Measurements from ENCODE around the gene C11orf16. TPM values are rescaled to one million over a fixed set of nuclear protein-coding genes. Genes with fewer than 3 reads are reported as not detected.

C11orf16 gene
- total and polyA plus RNA-seq, 2 experiments from 2014 or later, result not detected

DNA sequence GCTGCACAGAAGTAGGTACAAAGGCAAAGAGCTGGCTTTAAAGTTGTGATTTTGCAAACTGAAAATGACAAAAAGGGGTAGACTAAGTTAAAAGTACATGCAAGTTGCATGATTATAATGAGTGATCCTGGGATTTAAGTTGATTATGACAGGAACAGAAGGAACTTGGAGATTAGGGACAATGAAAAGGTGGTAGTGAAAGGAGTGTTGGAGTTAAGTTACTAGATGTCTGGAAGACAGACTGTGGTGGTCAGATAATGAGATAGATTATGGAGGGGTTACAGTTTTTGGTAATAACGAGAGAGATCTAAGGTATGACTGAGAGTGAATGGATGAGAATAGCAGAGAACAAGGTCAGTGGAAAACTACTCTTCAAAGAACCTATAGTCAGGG lies 39.2 kb upstream of the C11orf16 start:
- Histone ChIP-seq H3K27me3 (no peaks in the 10 kb centered on the region), H3K36me3 (replicated peaks; ENCODE audit: insufficient read depth, low read depth) (no peaks in the 10 kb centered on the region), H4K20me1 (ENCODE audit: insufficient read depth, poor library complexity, severe bottlenecking) (no peaks in the 10 kb centered on the region), H2AFZ (no peak overlapping the region), H3K27ac (no peak overlapping the region), H3K4me3 (no peak overlapping the region), H3K79me2 (no peaks in the 10 kb centered on the region), H3K4me2 (no peak overlapping the region), H3K9me3 (ENCODE audit: low read depth) (no peaks in the 10 kb centered on the region), H3K4me1 (ENCODE audit: insufficient read depth) (no peaks in the 10 kb centered on the region), H3K9me2 (replicated peaks; ENCODE audit: insufficient read depth) (no peaks in the 10 kb centered on the region)
- no peak for DNase-seq (ENCODE audit: low spot score)
- TF ChIP-seq EZH2phosphoT487 (IDR thresholded peaks at IDR 0.05; ENCODE audit: low read depth, severe bottlenecking, unreplicated experiment) (no peak), EZH2 (IDR thresholded peaks at IDR 0.05; ENCODE audit: borderline replicate concordance) (no peak)
- TF ChIP-seq, protein P1, sequence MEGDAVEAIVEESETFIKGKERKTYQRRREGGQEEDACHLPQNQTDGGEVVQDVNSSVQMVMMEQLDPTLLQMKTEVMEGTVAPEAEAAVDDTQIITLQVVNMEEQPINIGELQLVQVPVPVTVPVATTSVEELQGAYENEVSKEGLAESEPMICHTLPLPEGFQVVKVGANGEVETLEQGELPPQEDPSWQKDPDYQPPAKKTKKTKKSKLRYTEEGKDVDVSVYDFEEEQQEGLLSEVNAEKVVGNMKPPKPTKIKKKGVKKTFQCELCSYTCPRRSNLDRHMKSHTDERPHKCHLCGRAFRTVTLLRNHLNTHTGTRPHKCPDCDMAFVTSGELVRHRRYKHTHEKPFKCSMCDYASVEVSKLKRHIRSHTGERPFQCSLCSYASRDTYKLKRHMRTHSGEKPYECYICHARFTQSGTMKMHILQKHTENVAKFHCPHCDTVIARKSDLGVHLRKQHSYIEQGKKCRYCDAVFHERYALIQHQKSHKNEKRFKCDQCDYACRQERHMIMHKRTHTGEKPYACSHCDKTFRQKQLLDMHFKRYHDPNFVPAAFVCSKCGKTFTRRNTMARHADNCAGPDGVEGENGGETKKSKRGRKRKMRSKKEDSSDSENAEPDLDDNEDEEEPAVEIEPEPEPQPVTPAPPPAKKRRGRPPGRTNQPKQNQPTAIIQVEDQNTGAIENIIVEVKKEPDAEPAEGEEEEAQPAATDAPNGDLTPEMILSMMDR (IDR thresholded peaks at IDR 0.05; ENCODE audit: poor library complexity), result no peak
- 81% methylated on average over 1 of the region's 1 CpG for WGBS (ENCODE audit: low lambda C conversion rate, missing lambda C conversion rate)

DNA sequence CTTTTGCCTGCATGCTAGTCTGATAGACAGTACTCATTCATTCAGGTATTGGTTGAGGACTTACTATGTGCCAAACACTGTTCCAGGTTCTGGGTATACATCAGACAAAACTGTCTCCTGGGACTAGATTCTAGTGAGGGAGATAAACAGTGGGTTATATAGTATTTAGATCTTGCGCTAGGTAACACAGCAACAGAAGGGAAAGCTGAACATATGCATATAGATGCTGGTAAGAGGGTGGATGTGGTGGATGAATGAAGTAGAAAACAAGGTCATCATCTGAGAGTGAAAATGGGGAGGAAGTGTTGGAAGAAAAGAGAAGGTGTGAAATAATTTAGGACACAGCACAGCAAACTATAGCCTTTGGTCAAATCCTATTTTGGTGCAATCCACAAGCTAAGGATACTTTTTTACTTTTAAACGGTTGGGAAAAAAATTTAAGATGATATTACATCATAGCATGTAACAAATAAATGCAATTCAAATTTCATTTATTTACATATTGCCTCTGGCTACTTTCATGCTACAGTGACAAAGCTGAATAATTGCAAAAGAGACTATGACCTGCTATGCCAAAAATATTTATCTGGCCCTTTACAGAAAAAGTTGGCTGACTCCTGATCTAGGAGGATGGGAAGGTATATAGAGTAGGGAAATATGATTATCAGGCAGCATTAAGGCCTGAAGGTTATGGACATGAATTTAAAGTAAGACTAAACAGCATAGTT lies 38.6 kb upstream of the C11orf16 start:
- H3K27ac ChIP-seq, result no peak overlapping the region
- no peaks in the 10 kb centered on the region for H4K20me1 ChIP-seq (ENCODE audit: insufficient read depth, poor library complexity, severe bottlenecking)
- H3K9me3 ChIP-seq (ENCODE audit: low read depth), result no peaks in the 10 kb centered on the region
- H3K27me3 ChIP-seq, result no peaks in the 10 kb centered on the region
- H3K4me1 ChIP-seq (ENCODE audit: insufficient read depth), result no peaks in the 10 kb centered on the region
- WGBS (ENCODE audit: low lambda C conversion rate, missing lambda C conversion rate), result 94% methylated on average over 2 of the region's 2 CpGs
- H2AFZ ChIP-seq, result no peak overlapping the region
- DNase-seq (ENCODE audit: low spot score), result no peak
- H3K9me2 ChIP-seq (replicated peaks; ENCODE audit: insufficient read depth), result no peaks in the 10 kb centered on the region
- H3K79me2 ChIP-seq, result no peaks in the 10 kb centered on the region
- no peaks in the 10 kb centered on the region for H3K36me3 ChIP-seq (replicated peaks; ENCODE audit: insufficient read depth, low read depth)
- H3K4me3 ChIP-seq, result no peak overlapping the region
- H3K4me2 ChIP-seq, result no peak overlapping the region
- no peak for TF ChIP-seq EZH2 (IDR thresholded peaks at IDR 0.05; ENCODE audit: borderline replicate concordance)
- TF ChIP-seq EZH2phosphoT487 (IDR thresholded peaks at IDR 0.05; ENCODE audit: low read depth, severe bottlenecking, unreplicated experiment), result no peak
- TF ChIP-seq, protein P1 (IDR thresholded peaks at IDR 0.05; ENCODE audit: poor library complexity), result no peak

DNA sequence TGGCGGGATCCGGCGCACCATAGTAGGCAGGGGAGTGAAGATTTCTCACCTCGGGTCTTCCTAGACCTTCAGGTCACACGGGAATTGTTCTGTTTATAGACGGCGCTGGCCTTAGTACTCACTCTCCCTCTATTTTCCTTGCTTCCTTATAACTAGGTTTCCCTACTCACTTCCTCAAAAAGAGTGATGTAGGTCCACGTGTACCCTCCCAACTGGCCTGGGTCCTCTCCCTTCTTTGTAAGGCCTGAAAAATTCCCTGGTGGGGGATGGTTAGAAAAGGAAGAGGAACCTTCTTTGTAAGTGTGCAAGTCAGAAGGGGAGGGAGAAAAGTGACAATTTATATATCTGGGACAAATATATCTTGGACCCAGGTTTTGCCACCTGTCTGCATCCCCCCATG lies 34.4 kb upstream of the C11orf16 start:
- no peak overlapping the region for H2AFZ ChIP-seq
- H3K9me3 ChIP-seq (ENCODE audit: low read depth), result no peaks in the 10 kb centered on the region
- 95% methylated on average over 8 of the region's 8 CpGs for WGBS (ENCODE audit: low lambda C conversion rate, missing lambda C conversion rate)
- no peak for TF ChIP-seq EZH2 (IDR thresholded peaks at IDR 0.05; ENCODE audit: borderline replicate concordance)
- TF ChIP-seq, protein P1 (IDR thresholded peaks at IDR 0.05; ENCODE audit: poor library complexity), result no peak
- TF ChIP-seq EZH2phosphoT487 (IDR thresholded peaks at IDR 0.05; ENCODE audit: low read depth, severe bottlenecking, unreplicated experiment), result no peak
- no peak overlapping the region for H3K27ac ChIP-seq
- H4K20me1 ChIP-seq (ENCODE audit: insufficient read depth, poor library complexity, severe bottlenecking), result no peaks in the 10 kb centered on the region
- peaks cover 4% of the 10 kb centered on the region for H3K4me1 ChIP-seq (ENCODE audit: insufficient read depth)
- peaks cover 17% of the 10 kb centered on the region for H3K79me2 ChIP-seq
- no peak overlapping the region for H3K4me3 ChIP-seq
- H3K27me3 ChIP-seq, result no peaks in the 10 kb centered on the region
- no peaks in the 10 kb centered on the region for H3K9me2 ChIP-seq (replicated peaks; ENCODE audit: insufficient read depth)
- DNase-seq (ENCODE audit: low spot score), result no peak
- H3K4me2 ChIP-seq, result no peak overlapping the region
- H3K36me3 ChIP-seq (replicated peaks; ENCODE audit: insufficient read depth, low read depth), result no peaks in the 10 kb centered on the region
